IPS-15b (cell line): ENCODE results near the gene GSC.
"Not testable (repeated sequence)": the region's sequence is repeated elsewhere in the genome, so short reads cannot be mapped to it uniquely, and the experiment has no call there.

Source experiments
- H3K27me3 ChIP-seq: one replicate; pipeline ENCODE4 v1.6.1; 2013; ENCODE audit warnings: low read length; ENCODE audit not compliant: control insufficient read depth, insufficient read depth
- H3K36me3 ChIP-seq: one replicate; pipeline ENCODE4 v1.6.1; 2013; ENCODE audit warnings: low read length; ENCODE audit not compliant: control insufficient read depth, insufficient read depth
- H3K4me1 ChIP-seq: one replicate; pipeline ENCODE4 v1.6.1; 2013; ENCODE audit warnings: mild to moderate bottlenecking, low read length; ENCODE audit not compliant: control insufficient read depth, insufficient read depth
- H3K4me3 ChIP-seq: one replicate; pipeline ENCODE4 v1.5.1; 2013; ENCODE audit warnings: low read depth, low read length
- H3K9ac ChIP-seq: one replicate; pipeline ENCODE4 v1.6.1; 2013; ENCODE audit warnings: low read depth, mild to moderate bottlenecking, low read length
- H3K9me3 ChIP-seq: one replicate; pipeline ENCODE4 v1.6.1; 2013; ENCODE audit warnings: mild to moderate bottlenecking, low read length; ENCODE audit not compliant: control insufficient read depth, insufficient read depth

GSC gene

DNA sequence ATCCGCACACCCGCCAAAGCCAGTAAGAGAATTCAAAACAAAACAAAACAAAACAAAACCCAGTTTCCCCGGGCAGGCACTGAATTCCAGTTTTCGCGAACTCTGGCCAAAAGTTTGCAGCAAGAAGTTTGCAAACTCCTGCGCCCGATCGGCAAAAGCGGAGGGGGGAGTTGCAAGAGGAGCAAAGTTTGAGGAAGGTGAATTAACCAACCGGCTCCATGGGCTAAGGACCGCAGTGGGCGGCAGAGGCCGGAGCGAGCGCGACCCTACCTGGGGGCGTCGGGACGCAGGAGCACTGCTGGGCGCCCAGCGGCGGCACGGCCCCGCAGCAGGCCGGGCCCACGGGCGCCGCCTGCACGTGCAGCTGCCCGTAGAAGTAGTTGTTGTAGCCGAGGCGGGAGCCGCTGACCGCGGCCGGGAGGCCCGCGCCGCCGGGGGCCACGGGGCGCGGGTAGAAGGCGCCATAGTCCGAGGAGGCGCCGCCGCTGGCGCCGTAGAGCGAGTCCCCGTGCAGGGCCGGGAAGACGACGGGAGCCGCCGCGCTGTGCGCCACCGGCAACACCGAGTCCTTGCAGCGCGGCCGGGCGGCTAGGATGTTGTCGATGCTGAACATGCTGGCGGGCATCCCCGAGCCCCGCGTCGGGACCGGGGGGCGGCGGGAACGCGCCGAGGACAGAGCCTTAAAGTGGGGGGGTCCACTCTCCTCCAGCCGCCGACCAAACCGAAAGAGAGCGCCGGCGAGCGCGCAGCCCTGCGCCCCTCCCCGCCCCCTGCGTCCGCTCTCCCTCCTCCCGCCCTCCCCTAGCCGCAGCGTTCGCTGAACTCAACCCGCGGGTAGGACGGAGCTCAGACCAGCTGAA is at the start of gene GSC:
GSC (minus strand) TSS at position 723 of the 860 bp plus-strand sequence; CDS start at position 625, 98 bp downstream.
- peaks cover 94% of the 10 kb centered on the region for H3K27me3 ChIP-seq
- H3K4me1 ChIP-seq, result peaks cover 22% of the 10 kb centered on the region
- no peaks in the 10 kb centered on the region for H3K9me3 ChIP-seq
- H3K36me3 ChIP-seq, result no peaks in the 10 kb centered on the region
- H3K4me3 ChIP-seq, result peak within 1 kb of the TSS; percentile 53
- peak within 1 kb of the TSS; percentile 37 for H3K9ac ChIP-seq

DNA sequence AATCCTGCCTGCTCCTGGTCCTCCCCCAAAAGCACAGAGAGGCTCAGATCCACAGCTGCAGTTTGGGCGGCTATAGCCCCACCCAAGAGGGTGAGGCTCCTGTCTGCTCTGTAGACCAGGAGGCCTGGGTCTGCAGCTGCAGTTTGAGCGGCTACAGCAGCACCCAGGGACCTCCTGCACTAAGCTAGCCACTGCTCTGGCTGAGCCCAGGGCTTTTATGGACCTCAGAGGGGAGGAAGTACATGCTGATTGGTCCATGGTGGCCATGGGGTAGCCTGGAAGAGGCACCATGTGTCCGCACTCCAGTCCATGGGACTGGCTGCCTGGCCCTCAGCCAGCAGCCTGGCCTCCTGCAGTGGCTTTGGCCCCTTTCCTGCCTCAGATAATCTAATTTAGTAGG is 49.6 kb upstream of the GSC start:
- Histone ChIP-seq H3K36me3 (no peaks in the 10 kb centered on the region), H3K9ac (no peak overlapping the region), H3K4me1 (no peaks in the 10 kb centered on the region), H3K4me3 (no peak overlapping the region), H3K9me3 (no peaks in the 10 kb centered on the region), H3K27me3 (no peaks in the 10 kb centered on the region)

DNA sequence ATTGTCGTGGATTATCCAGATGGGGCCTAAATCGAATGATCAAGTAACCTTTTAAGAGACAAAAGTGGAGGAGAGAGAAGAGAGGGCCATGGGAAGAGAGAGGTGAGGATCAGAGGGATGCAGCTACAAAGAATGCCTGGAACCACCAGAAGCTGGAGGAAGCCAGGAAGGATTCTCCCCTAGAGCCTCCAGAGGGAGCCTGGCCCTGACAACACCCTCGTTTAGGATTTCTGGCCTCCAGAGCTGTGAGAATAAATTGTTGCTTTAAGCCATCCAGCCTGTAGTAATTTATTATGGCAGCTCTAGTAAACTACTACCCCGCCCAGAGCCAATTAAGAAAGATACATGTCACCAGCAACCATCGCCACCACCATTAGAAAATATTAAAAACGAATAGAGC is 46.2 kb upstream of the GSC start:
- Histone ChIP-seq H3K9ac (no peak overlapping the region), H3K4me3 (no peak overlapping the region), H3K27me3 (no peaks in the 10 kb centered on the region), H3K9me3 (no peaks in the 10 kb centered on the region), H3K4me1 (no peaks in the 10 kb centered on the region), H3K36me3 (no peaks in the 10 kb centered on the region)

DNA sequence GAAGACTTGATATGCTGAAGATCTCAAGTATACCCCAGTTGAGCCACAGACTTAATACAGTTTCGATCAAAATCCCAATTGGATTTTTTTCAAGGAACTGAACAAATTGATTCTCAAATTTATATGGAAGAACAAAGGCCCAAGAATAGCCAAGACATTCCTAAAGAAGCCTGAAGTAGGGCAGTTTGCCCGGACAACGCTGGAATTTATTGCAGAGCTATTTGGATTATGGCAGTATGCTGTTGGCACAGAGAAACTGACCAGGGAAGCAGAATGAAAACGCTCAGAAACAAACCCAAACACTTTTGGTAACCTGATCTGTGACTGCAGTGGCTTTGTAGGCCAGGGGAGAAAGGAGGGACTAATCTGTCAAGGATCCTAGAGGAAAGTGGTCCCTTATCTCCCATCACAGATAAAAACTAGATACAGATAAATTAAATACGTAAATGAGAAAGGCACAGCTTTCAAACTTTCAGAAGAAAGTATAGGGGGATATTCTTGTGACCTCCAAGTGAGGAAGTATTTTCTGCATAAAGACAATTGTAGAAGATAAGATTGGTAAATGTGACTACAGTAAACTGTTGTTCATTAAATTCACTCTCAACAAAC is 35.9 kb upstream of the GSC start:
- Histone ChIP-seq H3K4me3 (no peak overlapping the region), H3K9ac (no peak overlapping the region), H3K4me1 (no peaks in the 10 kb centered on the region), H3K27me3 (no peaks in the 10 kb centered on the region), H3K36me3 (no peaks in the 10 kb centered on the region), H3K9me3 (no peaks in the 10 kb centered on the region)

DNA sequence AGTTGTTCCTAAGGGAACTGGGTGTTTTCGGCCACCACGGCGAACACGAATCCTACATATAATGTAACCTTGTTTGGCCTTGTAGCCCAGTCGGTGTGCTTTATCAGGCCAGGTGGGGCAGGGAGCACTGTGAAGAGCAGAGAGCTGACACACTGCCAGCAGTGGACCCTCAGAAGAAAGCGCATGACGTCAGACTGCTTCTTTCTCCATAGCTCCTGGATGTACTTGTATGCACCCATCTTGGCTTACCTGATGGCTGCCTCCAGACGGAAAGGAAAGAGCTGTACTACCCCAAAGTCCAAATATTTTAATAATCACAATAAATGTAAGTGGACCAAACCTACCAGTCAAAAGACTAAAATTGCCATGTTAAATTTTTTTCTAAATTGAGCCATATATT is 31.3 kb upstream of the GSC start:
- no peaks in the 10 kb centered on the region for H3K9me3 ChIP-seq
- H3K4me3 ChIP-seq, result no peak overlapping the region
- H3K9ac ChIP-seq, result no peak overlapping the region
- no peaks in the 10 kb centered on the region for H3K36me3 ChIP-seq
- H3K27me3 ChIP-seq, result no peaks in the 10 kb centered on the region
- H3K4me1 ChIP-seq, result no peaks in the 10 kb centered on the region

DNA sequence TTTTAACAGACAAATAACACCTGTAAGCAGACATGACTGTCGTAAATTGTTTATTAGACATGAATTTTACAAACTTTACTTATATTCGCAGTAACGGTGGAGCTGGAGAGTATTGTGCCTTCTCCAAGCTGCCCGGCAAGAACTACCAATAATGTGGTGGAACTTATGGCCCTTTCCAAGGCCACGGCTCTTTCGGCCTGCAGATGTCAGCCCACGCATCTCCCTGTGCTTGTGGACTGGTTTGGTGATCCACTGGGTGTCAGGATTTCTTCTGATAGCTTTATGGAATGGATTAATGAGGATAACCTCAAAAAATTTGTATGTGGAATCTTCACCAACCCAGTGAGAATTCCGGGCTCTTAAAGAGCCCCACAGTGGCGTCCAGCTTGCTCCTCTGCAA is 30.9 kb upstream of the GSC start:
- not testable (repeated sequence) for H3K9ac ChIP-seq, H3K4me3 ChIP-seq, H3K36me3 ChIP-seq, H3K4me1 ChIP-seq, H3K27me3 ChIP-seq, H3K9me3 ChIP-seq

DNA sequence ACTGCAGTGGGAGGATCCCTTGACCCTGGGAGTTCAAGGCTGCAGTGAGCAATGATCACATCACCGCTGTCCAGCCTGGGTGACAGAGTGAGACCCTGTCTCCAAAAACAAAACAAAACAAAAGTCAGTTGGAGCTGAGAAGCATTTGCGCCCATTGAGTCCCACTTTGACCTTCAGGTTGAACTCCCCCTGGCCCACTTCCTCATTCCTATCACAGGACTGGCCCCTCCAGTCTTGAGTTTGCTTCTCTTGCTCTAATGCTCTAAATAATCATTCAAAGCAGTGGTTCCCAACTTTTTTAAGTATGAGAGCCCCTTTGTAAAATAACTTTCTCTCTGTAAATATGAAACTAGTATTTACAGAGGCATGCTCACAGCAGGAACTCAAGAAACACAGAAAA is 28.0 kb upstream of the GSC start:
- H3K36me3 ChIP-seq, result no peaks in the 10 kb centered on the region
- H3K9ac ChIP-seq, result no peak overlapping the region
- no peak overlapping the region for H3K4me3 ChIP-seq
- no peaks in the 10 kb centered on the region for H3K27me3 ChIP-seq
- no peaks in the 10 kb centered on the region for H3K9me3 ChIP-seq
- H3K4me1 ChIP-seq, result no peaks in the 10 kb centered on the region

DNA sequence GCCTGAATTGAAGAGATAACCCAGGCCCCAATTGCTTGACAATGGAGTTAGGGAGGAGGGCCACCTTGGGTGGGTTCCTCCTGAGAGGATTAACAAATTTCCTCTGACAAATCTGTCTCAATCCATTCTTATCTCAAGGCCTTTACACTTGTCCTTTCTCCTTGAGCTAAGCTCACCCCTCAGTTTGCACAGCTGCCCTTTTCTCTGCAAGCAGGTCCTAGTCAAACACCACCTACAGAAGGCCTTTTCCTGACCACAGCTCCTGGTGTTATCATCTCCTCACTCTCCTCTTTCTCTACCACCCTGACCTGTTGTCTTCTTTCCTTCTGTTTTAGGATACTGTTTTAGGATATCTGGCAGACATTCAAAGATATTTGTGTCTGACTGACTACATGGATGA is 26.4 kb upstream of the GSC start:
- Histone ChIP-seq H3K36me3 (no peaks in the 10 kb centered on the region), H3K9me3 (no peaks in the 10 kb centered on the region), H3K4me1 (no peaks in the 10 kb centered on the region), H3K27me3 (no peaks in the 10 kb centered on the region), H3K4me3 (no peak overlapping the region), H3K9ac (no peak overlapping the region)

DNA sequence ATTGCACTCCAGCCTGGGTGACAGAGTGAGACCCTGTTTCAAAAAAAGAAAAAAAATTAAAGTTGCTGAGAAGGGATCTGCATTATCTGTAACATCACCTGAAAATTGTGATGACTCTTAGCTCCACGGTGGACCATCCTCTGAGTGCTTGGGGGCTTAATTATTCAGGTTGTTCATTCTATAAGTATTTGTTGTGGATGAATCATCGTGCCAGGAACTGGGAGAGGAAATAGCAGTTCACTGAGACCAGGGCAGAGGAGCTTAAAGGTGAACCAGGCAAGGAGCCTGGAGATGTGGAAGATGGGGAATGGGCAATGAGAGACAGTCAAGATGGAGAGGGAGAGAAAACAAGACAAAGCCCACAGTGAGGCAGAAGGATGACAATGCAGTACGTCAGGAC is 25.5 kb upstream of the GSC start:
- no peak overlapping the region for H3K9ac ChIP-seq
- no peaks in the 10 kb centered on the region for H3K9me3 ChIP-seq
- H3K27me3 ChIP-seq, result no peaks in the 10 kb centered on the region
- H3K36me3 ChIP-seq, result no peaks in the 10 kb centered on the region
- no peaks in the 10 kb centered on the region for H3K4me1 ChIP-seq
- H3K4me3 ChIP-seq, result no peak overlapping the region

DNA sequence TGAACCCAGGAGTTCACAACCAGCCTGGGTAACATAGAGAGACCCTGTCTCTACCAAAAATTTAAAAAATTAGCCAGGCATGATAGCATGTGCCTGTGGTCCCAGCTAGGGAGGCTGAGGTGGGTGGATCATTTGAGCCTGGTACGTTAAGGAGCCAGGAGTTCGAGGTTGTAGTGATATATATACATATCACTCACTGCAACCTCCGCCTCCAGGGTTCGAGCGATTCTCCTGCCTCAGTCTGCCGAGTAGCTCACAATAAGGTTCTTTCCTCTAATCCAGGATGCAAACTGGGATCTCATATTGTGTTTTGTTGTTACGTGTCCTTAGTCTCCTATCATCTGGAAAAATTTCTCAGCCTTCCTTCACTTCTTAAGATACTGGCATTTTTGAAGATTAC is 24.0 kb upstream of the GSC start:
- H3K9me3 ChIP-seq, result no peaks in the 10 kb centered on the region
- no peaks in the 10 kb centered on the region for H3K36me3 ChIP-seq
- no peaks in the 10 kb centered on the region for H3K27me3 ChIP-seq
- H3K4me3 ChIP-seq, result no peak overlapping the region
- no peaks in the 10 kb centered on the region for H3K4me1 ChIP-seq
- H3K9ac ChIP-seq, result no peak overlapping the region

DNA sequence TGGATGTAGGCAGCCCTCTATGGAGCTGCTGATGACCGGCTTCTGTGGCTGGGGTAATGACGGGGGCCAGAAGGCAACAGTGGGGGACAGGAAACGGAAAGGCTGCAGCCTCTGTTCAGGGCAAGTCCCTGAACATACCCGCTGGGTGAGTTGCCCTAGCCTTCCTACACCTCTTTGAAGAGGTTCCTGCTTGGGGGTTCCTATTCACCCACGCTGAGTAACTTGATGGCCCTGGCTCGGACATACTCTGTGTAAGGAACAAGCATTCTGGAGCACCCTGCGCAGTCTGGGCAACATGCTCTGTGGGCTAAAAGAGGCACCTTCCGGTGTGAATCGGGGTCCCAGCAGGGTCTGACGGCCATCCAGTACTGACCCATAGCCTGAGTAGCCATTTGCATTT is 17.7 kb upstream of the GSC start:
- Histone ChIP-seq H3K27me3 (peaks cover 3% of the 10 kb centered on the region), H3K9ac (no peak overlapping the region), H3K4me1 (no peaks in the 10 kb centered on the region), H3K36me3 (no peaks in the 10 kb centered on the region), H3K4me3 (no peak overlapping the region), H3K9me3 (no peaks in the 10 kb centered on the region)

DNA sequence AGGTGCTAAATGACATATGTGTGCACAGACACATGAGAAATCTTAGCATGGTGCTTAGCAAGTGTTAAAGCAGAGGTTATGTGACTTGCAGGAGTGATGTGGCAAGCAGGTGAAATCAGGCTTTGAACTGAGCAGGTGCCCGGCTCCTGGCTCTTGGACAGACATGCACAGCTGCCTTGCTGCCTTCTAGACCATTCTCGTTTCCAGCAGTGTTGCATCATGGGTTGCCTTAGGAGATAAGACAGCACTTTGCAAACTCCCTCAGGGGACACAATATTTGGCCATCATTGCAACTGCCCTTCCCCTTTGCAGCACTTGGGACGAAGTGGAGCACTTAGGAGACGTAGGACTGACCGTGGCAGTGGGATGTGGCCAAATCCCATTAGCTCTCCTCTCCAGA is 17.2 kb upstream of the GSC start:
- Histone ChIP-seq H3K4me1 (no peaks in the 10 kb centered on the region), H3K36me3 (no peaks in the 10 kb centered on the region), H3K9ac (no peak overlapping the region), H3K9me3 (no peaks in the 10 kb centered on the region), H3K4me3 (no peak overlapping the region), H3K27me3 (peaks cover 3% of the 10 kb centered on the region)
